Uterine smooth muscle cell (primary cell): ENCODE measurements around the gene GPN3. TPM values are rescaled to one million over a fixed set of nuclear protein-coding genes. Genes with fewer than 3 reads are reported as not detected.

Experiments used
- total RNA-seq: library from RNA; depleted of rRNA; stranded (reverse); fragments of >200 nt; gene quantifications from 2 replicates; pipeline ENCODE4 v1.2.3, GENCODE V29; 2014

Gene GPN3
- 17.1 and 28.1 TPM in 2 replicates for total RNA-seq

GRCh38 chr12:110468214-110469048 is at the start of gene GPN3, which contains the start of gene FAM216A:
GPN3 (minus strand) TSS chr12:110468257; CDS start chr12:110468203, 54 bp downstream.
FAM216A (plus strand) TSS chr12:110468845; CDS start chr12:110468876, 31 bp downstream.

GRCh38 chr12:110501752-110502738 is 34.0 kb upstream of the GPN3 start, which contains the start of the genes RAD9B and VPS29:
RAD9B (plus strand) TSS chr12:110502331; CDS start chr12:110502338, 7 bp downstream.
VPS29 (minus strand) TSS chr12:110502111; CDS start chr12:110502051, 60 bp downstream.

GRCh38 chr12:110449799-110450497 is 18.1 kb downstream of the GPN3 start, which contains the start of gene ARPC3:
ARPC3 (minus strand) TSS chr12:110450337; CDS start chr12:110450260, 77 bp downstream.

GRCh38 chr12:110403146-110403975 is 64.7 kb downstream of the GPN3 start, which contains the start of gene ANAPC7:
ANAPC7 (minus strand) TSS chr12:110403708; CDS start chr12:110403627, 81 bp downstream.

Other genes with a start within 250 kb of the GPN3 start
- 170 and 243 TPM in 2 replicates for gene ATP2A2, start 187.0 kb downstream of the GPN3 start, total RNA-seq
- 47.9 and 65.2 TPM in 2 replicates for gene ANAPC7, start 64.5 kb downstream of the GPN3 start, total RNA-seq
- gene ARPC3, start 17.9 kb downstream of the GPN3 start, total RNA-seq = 244 and 247 TPM in 2 replicates
- 15.2 and 19.4 TPM in 2 replicates for gene FAM216A, start 588 bp upstream of the GPN3 start, total RNA-seq
- gene VPS29, start 33.9 kb upstream of the GPN3 start, total RNA-seq = 54.0 and 93.1 TPM in 2 replicates
- 0.25 and 0.55 TPM in 2 replicates for gene RAD9B, start 34.1 kb upstream of the GPN3 start, total RNA-seq
- 10.9 and 12.4 TPM in 2 replicates for gene PPTC7, start 115.1 kb upstream of the GPN3 start, total RNA-seq
- gene TCTN1, start 145.9 kb upstream of the GPN3 start, total RNA-seq = 20.0 and 29.7 TPM in 2 replicates
- 4.9 and 7.9 TPM in 2 replicates for gene HVCN1, start 220.9 kb upstream of the GPN3 start, total RNA-seq